Measurements from ENCODE around the gene NTNG2. TPM values are rescaled to one million over a fixed set of nuclear protein-coding genes. Genes with fewer than 3 reads are reported as not detected.

The NTNG2 gene
- polyA plus RNA-seq, 4 donors = 0.21 to 0.67 (median 0.43) TPM

DNA sequence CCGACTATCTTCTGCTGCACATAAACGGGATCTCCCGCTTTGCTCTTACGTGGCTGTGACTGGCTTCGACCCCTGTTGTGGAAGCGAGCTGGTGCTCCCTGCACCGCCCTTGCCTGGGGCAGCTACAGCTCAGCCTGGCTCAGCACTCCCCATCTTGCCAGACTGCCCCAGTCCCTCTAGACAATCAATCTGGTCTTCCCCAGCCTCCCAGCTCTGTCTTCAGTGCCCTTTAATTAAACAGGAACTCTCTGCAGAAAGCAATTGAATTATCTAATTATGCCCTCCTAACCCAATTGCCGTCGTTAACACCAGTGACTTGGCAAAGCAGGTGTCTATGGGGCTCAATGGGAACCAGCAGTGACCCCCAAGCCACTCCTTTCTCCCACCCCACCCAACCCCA lies 18.9 kb upstream of the NTNG2 start:
- H3K4me3 ChIP-seq (ENCODE audit: low read depth in 1 of 3, low read length in 3 of 3) = no peak overlapping the region
- FAIRE-seq (no peak), DNase-seq (no peak)
- H3K36me3 ChIP-seq (ENCODE audit: control insufficient read depth in 3 of 3, insufficient read depth in 2 of 3, low read depth in 1 of 3, low read length in 3 of 3) = no peaks in the 10 kb centered on the region
- no peak overlapping the region for H3K27ac ChIP-seq (ENCODE audit: low read depth in 1 of 3, low read length in 2 of 3)
- 43 to 54% (median 49%) methylated on average over 9 of the region's 9 CpGs for WGBS, 3 donors
- H3K27me3 ChIP-seq (ENCODE audit: control insufficient read depth in 3 of 3, insufficient read depth in 3 of 3, low read length in 3 of 3) = peaks cover 0 to 43% (median 17%) of the 10 kb centered on the region in 3 donors
- no peaks in the 10 kb centered on the region for H3K4me1 ChIP-seq (ENCODE audit: control insufficient read depth in 3 of 3, insufficient read depth in 2 of 3, low read depth in 1 of 3, low read length in 2 of 3)
- no peaks in the 10 kb centered on the region for H3K9me3 ChIP-seq (ENCODE audit: control insufficient read depth in 2 of 2, insufficient read depth in 1 of 2, low read depth in 1 of 2, low read length in 1 of 2)

DNA sequence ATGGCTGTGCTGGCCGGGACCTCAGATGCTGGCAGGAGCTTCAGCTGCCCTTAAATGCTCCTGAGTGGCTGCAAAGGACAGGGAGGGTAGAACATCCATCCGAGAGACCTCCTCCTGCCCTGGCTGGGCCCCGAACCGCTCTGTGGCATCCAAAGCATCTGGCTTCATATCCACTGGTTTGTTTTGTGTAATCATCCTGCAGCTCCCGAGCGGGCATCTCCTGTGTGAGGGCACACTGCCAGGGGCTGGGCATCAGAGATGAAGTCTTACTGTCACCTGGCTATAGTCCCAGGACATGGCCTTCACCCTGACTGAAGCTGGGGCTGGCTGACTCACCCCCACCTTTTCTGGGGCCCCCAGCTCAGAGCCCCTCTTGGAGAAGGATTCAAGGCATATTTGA lies 18.5 kb upstream of the NTNG2 start:
- no peak for FAIRE-seq

GRCh38 chr9:132144708-132145365 lies 17.0 kb upstream of the NTNG2 start:
- H3K9me3 ChIP-seq (ENCODE audit: control insufficient read depth in 2 of 2, insufficient read depth in 1 of 2, low read depth in 1 of 2, low read length in 1 of 2) = no peaks in the 10 kb centered on the region
- no peak for DNase-seq
- H3K4me3 ChIP-seq (ENCODE audit: low read depth in 1 of 3, low read length in 3 of 3) = no peak overlapping the region
- peaks cover 0 to 43% (median 16%) of the 10 kb centered on the region in 3 donors for H3K27me3 ChIP-seq (ENCODE audit: control insufficient read depth in 3 of 3, insufficient read depth in 3 of 3, low read length in 3 of 3)
- H3K27ac ChIP-seq (ENCODE audit: low read depth in 1 of 3, low read length in 2 of 3) = no peak overlapping the region
- 72 to 74% (median 74%) methylated on average over 10 of the region's 10 CpGs for WGBS, 3 donors
- no peak for FAIRE-seq
- no peaks in the 10 kb centered on the region for H3K36me3 ChIP-seq (ENCODE audit: control insufficient read depth in 3 of 3, insufficient read depth in 2 of 3, low read depth in 1 of 3, low read length in 3 of 3)
- no peaks in the 10 kb centered on the region for H3K4me1 ChIP-seq (ENCODE audit: control insufficient read depth in 3 of 3, insufficient read depth in 2 of 3, low read depth in 1 of 3, low read length in 2 of 3)

More for the DNA sequence above, 18.5 kb upstream of the NTNG2 start:
- Histone ChIP-seq H3K36me3 (ENCODE audit: control insufficient read depth in 3 of 3, insufficient read depth in 2 of 3, low read depth in 1 of 3, low read length in 3 of 3) (no peaks in the 10 kb centered on the region), H3K9me3 (ENCODE audit: control insufficient read depth in 2 of 2, insufficient read depth in 1 of 2, low read depth in 1 of 2, low read length in 1 of 2) (no peaks in the 10 kb centered on the region), H3K27ac (ENCODE audit: low read depth in 1 of 3, low read length in 2 of 3) (no peak overlapping the region), H3K4me3 (ENCODE audit: low read depth in 1 of 3, low read length in 3 of 3) (no peak overlapping the region), H3K4me1 (ENCODE audit: control insufficient read depth in 3 of 3, insufficient read depth in 2 of 3, low read depth in 1 of 3, low read length in 2 of 3) (no peaks in the 10 kb centered on the region), H3K27me3 (ENCODE audit: control insufficient read depth in 3 of 3, insufficient read depth in 3 of 3, low read length in 3 of 3) (peaks cover 0 to 42% (median 21%) of the 10 kb centered on the region in 3 donors)
- 30 to 49% (median 43%) methylated on average over 6 of the region's 6 CpGs for WGBS, 3 donors
- no peak for DNase-seq

DNA sequence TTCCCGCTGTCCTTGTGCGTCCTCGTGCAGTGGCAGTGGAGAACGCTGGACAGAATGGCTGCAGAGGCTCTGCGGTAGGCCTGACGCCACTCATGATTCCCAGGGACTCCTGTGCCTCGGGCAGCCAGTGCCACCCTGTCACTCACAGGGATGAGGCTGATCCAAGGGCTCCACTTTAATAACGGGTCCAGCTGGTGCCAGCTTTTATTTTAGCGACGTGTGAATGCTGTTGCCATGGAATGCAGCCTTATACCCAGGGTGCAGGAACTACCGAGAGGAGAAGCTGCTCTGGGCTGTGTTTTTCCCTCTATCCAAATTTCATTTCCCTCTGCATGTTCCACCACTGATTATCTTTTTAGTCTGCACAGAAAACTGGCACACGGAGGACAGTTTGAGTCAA lies 15.8 kb upstream of the NTNG2 start:
- Histone ChIP-seq H3K27ac (ENCODE audit: low read depth in 1 of 3, low read length in 2 of 3) (no peak overlapping the region), H3K9me3 (ENCODE audit: control insufficient read depth in 2 of 2, insufficient read depth in 1 of 2, low read depth in 1 of 2, low read length in 1 of 2) (no peaks in the 10 kb centered on the region), H3K4me1 (ENCODE audit: control insufficient read depth in 3 of 3, insufficient read depth in 2 of 3, low read depth in 1 of 3, low read length in 2 of 3) (no peaks in the 10 kb centered on the region), H3K27me3 (ENCODE audit: control insufficient read depth in 3 of 3, insufficient read depth in 3 of 3, low read length in 3 of 3) (peaks cover 0 to 36% (median 12%) of the 10 kb centered on the region in 3 donors), H3K36me3 (ENCODE audit: control insufficient read depth in 3 of 3, insufficient read depth in 2 of 3, low read depth in 1 of 3, low read length in 3 of 3) (no peaks in the 10 kb centered on the region), H3K4me3 (ENCODE audit: low read depth in 1 of 3, low read length in 3 of 3) (no peak overlapping the region)
- FAIRE-seq = no peak
- 75 to 85% (median 82%) methylated on average over 12 of the region's 12 CpGs for WGBS, 3 donors
- no peak for DNase-seq

DNA sequence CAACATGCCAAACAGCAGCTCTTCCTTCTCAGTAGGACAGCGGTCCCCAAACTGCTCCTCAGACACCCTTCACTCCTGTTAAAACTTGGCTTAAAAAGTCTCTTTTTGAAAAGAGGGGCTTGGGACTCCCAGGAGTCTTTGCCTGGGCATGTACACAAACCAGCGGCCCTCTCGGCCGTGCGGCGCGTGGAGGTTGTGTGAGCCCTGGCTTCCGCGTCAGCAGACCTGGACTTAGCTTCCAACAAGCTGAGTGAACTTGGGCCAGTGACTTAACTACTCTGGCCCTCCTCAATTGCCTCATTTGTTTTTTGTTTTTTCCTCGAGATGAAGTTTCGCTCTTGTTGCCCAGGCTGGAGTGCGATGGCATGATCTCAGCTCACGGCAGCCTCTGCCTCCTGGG lies 15.3 kb upstream of the NTNG2 start:
- H3K36me3 ChIP-seq (ENCODE audit: control insufficient read depth in 3 of 3, insufficient read depth in 2 of 3, low read depth in 1 of 3, low read length in 3 of 3) = no peaks in the 10 kb centered on the region
- H3K4me3 ChIP-seq (ENCODE audit: low read depth in 1 of 3, low read length in 3 of 3) = no peak overlapping the region
- H3K4me1 ChIP-seq (ENCODE audit: control insufficient read depth in 3 of 3, insufficient read depth in 2 of 3, low read depth in 1 of 3, low read length in 2 of 3) = no peaks in the 10 kb centered on the region
- H3K27ac ChIP-seq (ENCODE audit: low read depth in 1 of 3, low read length in 2 of 3) = no peak overlapping the region
- peaks cover 0 to 34% (median 12%) of the 10 kb centered on the region in 3 donors for H3K27me3 ChIP-seq (ENCODE audit: control insufficient read depth in 3 of 3, insufficient read depth in 3 of 3, low read length in 3 of 3)
- 89 to 91% (median 89%) methylated on average over 13 of the region's 13 CpGs for WGBS, 3 donors
- DNase-seq = no peak
- FAIRE-seq = no peak
- H3K9me3 ChIP-seq (ENCODE audit: control insufficient read depth in 2 of 2, insufficient read depth in 1 of 2, low read depth in 1 of 2, low read length in 1 of 2) = no peaks in the 10 kb centered on the region

GRCh38 chr9:132147331-132147730 lies 14.5 kb upstream of the NTNG2 start:
- FAIRE-seq = no peak
- no peak for DNase-seq
- H3K27ac ChIP-seq (ENCODE audit: low read depth in 1 of 3, low read length in 2 of 3) = no peak overlapping the region
- H3K4me1 ChIP-seq (ENCODE audit: control insufficient read depth in 3 of 3, insufficient read depth in 2 of 3, low read depth in 1 of 3, low read length in 2 of 3) = no peaks in the 10 kb centered on the region
- H3K4me3 ChIP-seq (ENCODE audit: low read depth in 1 of 3, low read length in 3 of 3) = no peak overlapping the region
- 46 to 66% (median 64%) methylated on average over 4 of the region's 4 CpGs for WGBS, 3 donors
- peaks cover 0 to 31% (median 10%) of the 10 kb centered on the region in 3 donors for H3K27me3 ChIP-seq (ENCODE audit: control insufficient read depth in 3 of 3, insufficient read depth in 3 of 3, low read length in 3 of 3)
- H3K9me3 ChIP-seq (ENCODE audit: control insufficient read depth in 2 of 2, insufficient read depth in 1 of 2, low read depth in 1 of 2, low read length in 1 of 2) = no peaks in the 10 kb centered on the region
- no peaks in the 10 kb centered on the region for H3K36me3 ChIP-seq (ENCODE audit: control insufficient read depth in 3 of 3, insufficient read depth in 2 of 3, low read depth in 1 of 3, low read length in 3 of 3)

- no peaks in the 10 kb centered on the region for H3K36me3 ChIP-seq (ENCODE audit: control insufficient read depth in 3 of 3, insufficient read depth in 2 of 3, low read depth in 1 of 3, low read length in 3 of 3)
- no peaks in the 10 kb centered on the region for H3K4me1 ChIP-seq (ENCODE audit: control insufficient read depth in 3 of 3, insufficient read depth in 2 of 3, low read depth in 1 of 3, low read length in 2 of 3)
- H3K4me3 ChIP-seq (ENCODE audit: low read depth in 1 of 3, low read length in 3 of 3) = no peak overlapping the region
- 81 to 86% (median 82%) methylated on average over 8 of the region's 8 CpGs for WGBS, 3 donors
- no peak for FAIRE-seq
- no peak for DNase-seq
- no peak overlapping the region for H3K27ac ChIP-seq (ENCODE audit: low read depth in 1 of 3, low read length in 2 of 3)
- H3K27me3 ChIP-seq (ENCODE audit: control insufficient read depth in 3 of 3, insufficient read depth in 3 of 3, low read length in 3 of 3) = peaks cover 0 to 31% (median 10%) of the 10 kb centered on the region in 3 donors
- no peaks in the 10 kb centered on the region for H3K9me3 ChIP-seq (ENCODE audit: control insufficient read depth in 2 of 2, insufficient read depth in 1 of 2, low read depth in 1 of 2, low read length in 1 of 2)
These were observed 14.0 kb upstream of the NTNG2 start for GRCh38 chr9:132147839-132148238.

DNA sequence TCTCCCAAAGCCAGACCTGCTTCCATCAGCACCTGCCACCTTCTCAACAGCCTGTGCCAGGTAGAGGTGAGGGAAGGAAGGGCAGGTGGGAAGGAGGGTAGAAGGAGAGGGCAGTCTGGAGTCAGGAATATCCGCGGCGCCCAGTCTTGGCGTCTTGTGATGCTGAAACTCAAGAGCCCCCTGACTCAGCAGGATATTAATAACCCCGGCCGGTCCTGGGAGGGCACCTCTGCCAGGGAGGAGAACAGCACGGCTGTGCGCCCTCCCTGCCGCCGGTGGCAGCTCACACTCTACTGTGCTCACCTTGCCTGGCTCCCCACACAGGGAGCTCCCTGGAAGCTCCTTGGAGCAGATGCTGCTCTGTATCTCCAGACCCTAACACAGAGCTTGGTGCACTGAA lies 11.6 kb upstream of the NTNG2 start:
- FAIRE-seq = no peak
- H3K27me3 ChIP-seq (ENCODE audit: control insufficient read depth in 3 of 3, insufficient read depth in 3 of 3, low read length in 3 of 3) = peaks cover 0 to 40% (median 10%) of the 10 kb centered on the region in 3 donors
- 74 to 83% (median 77%) methylated on average over 10 of the region's 10 CpGs for WGBS, 3 donors

GRCh38 chr9:132151118-132151517 lies 10.7 kb upstream of the NTNG2 start:
- H3K27me3 ChIP-seq (ENCODE audit: control insufficient read depth in 3 of 3, insufficient read depth in 3 of 3, low read length in 3 of 3) = peaks cover 0 to 43% (median 15%) of the 10 kb centered on the region in 3 donors
- FAIRE-seq = no peak
- WGBS, 3 donors = 73 to 84% (median 78%) methylated on average over 4 of the region's 4 CpGs

More for the DNA sequence above, 11.6 kb upstream of the NTNG2 start:
- no peak for DNase-seq
- no peaks in the 10 kb centered on the region for H3K9me3 ChIP-seq (ENCODE audit: control insufficient read depth in 2 of 2, insufficient read depth in 1 of 2, low read depth in 1 of 2, low read length in 1 of 2)
- H3K4me1 ChIP-seq (ENCODE audit: control insufficient read depth in 3 of 3, insufficient read depth in 2 of 3, low read depth in 1 of 3, low read length in 2 of 3) = no peaks in the 10 kb centered on the region
- no peaks in the 10 kb centered on the region for H3K36me3 ChIP-seq (ENCODE audit: control insufficient read depth in 3 of 3, insufficient read depth in 2 of 3, low read depth in 1 of 3, low read length in 3 of 3)
- no peak overlapping the region for H3K4me3 ChIP-seq (ENCODE audit: low read depth in 1 of 3, low read length in 3 of 3)
- no peak overlapping the region for H3K27ac ChIP-seq (ENCODE audit: low read depth in 1 of 3, low read length in 2 of 3)

More at GRCh38 chr9:132151118-132151517, 10.7 kb upstream of the NTNG2 start:
- Histone ChIP-seq H3K4me3 (ENCODE audit: low read depth in 1 of 3, low read length in 3 of 3) (no peak overlapping the region), H3K27ac (ENCODE audit: low read depth in 1 of 3, low read length in 2 of 3) (no peak overlapping the region), H3K9me3 (ENCODE audit: control insufficient read depth in 2 of 2, insufficient read depth in 1 of 2, low read depth in 1 of 2, low read length in 1 of 2) (no peaks in the 10 kb centered on the region), H3K4me1 (ENCODE audit: control insufficient read depth in 3 of 3, insufficient read depth in 2 of 3, low read depth in 1 of 3, low read length in 2 of 3) (no peaks in the 10 kb centered on the region), H3K36me3 (ENCODE audit: control insufficient read depth in 3 of 3, insufficient read depth in 2 of 3, low read depth in 1 of 3, low read length in 3 of 3) (no peaks in the 10 kb centered on the region)
- DNase-seq = no peak

All from small intestine (tissue), 7 donors.